ENCODE data around the gene P2RX7. TPM values are rescaled to one million over a fixed set of nuclear protein-coding genes. Genes with fewer than 3 reads are reported as not detected.

P2RX7 gene
- total and polyA plus RNA-seq, 9 of the 15 experiments (the other 6 are each of a cell fraction or from before 2014, with no cell fraction given): 0.04 to 0.65 (median 0.30) TPM

GRCh38 chr12:121095544-121096198, 37.0 kb upstream of the P2RX7 start (continued):
- TF ChIP-seq ZFP91 (CRISPR knock-in tag; IDR thresholded peaks at IDR 0.05) (0 out of 2 replicates have a peak, but pooled peaks have one; percentile 8), POLR2G (IDR thresholded peaks at IDR 0.05; ENCODE audit: low read depth, low read length) (no peak), MTA3 (IDR thresholded peaks at IDR 0.05; ENCODE audit: borderline replicate concordance) (0 out of 2 replicates have a peak, but pooled peaks have one; percentile 35), PREB (CRISPR knock-in tag; IDR thresholded peaks at IDR 0.05) (no peak), CTBP1 (IDR thresholded peaks at IDR 0.05; ENCODE audit: borderline replicate concordance) (peak; percentile 10; the same call in 1 of the 2 replicates), ZBTB17 (CRISPR knock-in tag; IDR thresholded peaks at IDR 0.05) (0 out of 2 replicates have a peak, but pooled peaks have one; percentile 31), ZNF592 (IDR thresholded peaks at IDR 0.05) (no peak), ZNF696 (CRISPR knock-in tag; conservative IDR thresholded peaks at IDR 0.05) (no peak), NELFE (IDR thresholded peaks at IDR 0.05; ENCODE audit: insufficient read depth, insufficient read length) (no peak), CBFB (CRISPR knock-in tag; IDR thresholded peaks at IDR 0.05) (no peak), RBM39 (optimal IDR thresholded peaks at IDR 0.05; ENCODE audit: low read depth, low read length) (no peak), ZNF384 (IDR thresholded peaks at IDR 0.05; ENCODE audit: low read depth, low read length) (0 out of 2 replicates have a peak, but pooled peaks have one; percentile 35), ZNF740 (CRISPR knock-in tag; IDR thresholded peaks at IDR 0.05) (no peak), ZNF740 (tag; IDR thresholded peaks at IDR 0.05) (no peak), SP1 (CRISPR knock-in tag; IDR thresholded peaks at IDR 0.05) (peak; percentile 65), FOXA1 (IDR thresholded peaks at IDR 0.05; ENCODE audit: borderline replicate concordance) (no peak), E2F6 (IDR thresholded peaks at IDR 0.05; ENCODE audit: borderline replicate concordance in 1 of 2, extremely low read depth in 1 of 2, insufficient read depth in 1 of 2, insufficient read length in 1 of 2, low read depth in 1 of 2, low read length in 1 of 2, poor library complexity in 1 of 2, severe bottlenecking in 1 of 2) (peak in 1 of 2 experiments; percentile 31), NR3C1 (CRISPR knock-in tag; IDR thresholded peaks at IDR 0.05) (no peak)
